NCI-H2107 treated with DMSO at 0.1 percent for 48 hours (cell line): ENCODE data around the gene NAT8L.

Experiments
- DNase-seq: peaks from one replicate; lab custom pipeline; 2025; ENCODE audit not compliant: unreplicated experiment; lab: John Stamatoyannopoulos, UW

The NAT8L gene

GRCh38 chr4:2091990-2092668 is 33.0 kb downstream of the NAT8L start:
- peak; percentile 20 for DNase-seq

- DNase-seq: no peak
Measured at GRCh38 chr4:2092669-2093053, 33.5 kb downstream of the NAT8L start.

- DNase-seq: no peak
Measured at GRCh38 chr4:2093265-2093664, 34.1 kb downstream of the NAT8L start.

- DNase-seq: no peak
Measured at GRCh38 chr4:2094545-2094944, 35.4 kb downstream of the NAT8L start.

GRCh38 chr4:2095236-2096072 is 36.3 kb downstream of the NAT8L start:
- DNase-seq: no peak

- no peak for DNase-seq
Measured at GRCh38 chr4:2096073-2096609, 37.0 kb downstream of the NAT8L start.

- DNase-seq: no peak
Measured at GRCh38 chr4:2101346-2102044, 42.4 kb downstream of the NAT8L start.

- DNase-seq: no peak
Measured at GRCh38 chr4:2102045-2102883, 43.1 kb downstream of the NAT8L start.

- DNase-seq: no peak
Measured at GRCh38 chr4:2103127-2103842, 44.2 kb downstream of the NAT8L start.

- no peak for DNase-seq
Measured at GRCh38 chr4:2103843-2104547, 44.9 kb downstream of the NAT8L start.

- DNase-seq: no peak
Measured at GRCh38 chr4:2104556-2105345, 45.6 kb downstream of the NAT8L start.

GRCh38 chr4:2105559-2105958 is 46.4 kb downstream of the NAT8L start:
- no peak for DNase-seq

- no peak for DNase-seq
Measured at GRCh38 chr4:2116687-2117400, 57.7 kb downstream of the NAT8L start.
